HG02571 (cell line): ENCODE measurements around the gene IFI27L1.
A peak's percentile ranks its signal among the peaks of the same experiment; 100 is the strongest.

Experiments
- ATAC-seq: cut with Tn5 transposase; IDR thresholded peaks from one replicate; pipeline ENCODE4 v1.9.1; 2021; ENCODE audit warnings: mild to moderate bottlenecking, moderate library complexity; ENCODE audit not compliant: unreplicated experiment

Gene IFI27L1

GRCh38 chr14:94077823-94078222 lies 3.3 kb upstream of the IFI27L1 start:
- no peak for ATAC-seq

GRCh38 chr14:94079891-94080620 lies 1.1 kb upstream of the IFI27L1 start:
- ATAC-seq = no peak

GRCh38 chr14:94081386-94081820 lies 293 bp downstream of the IFI27L1 start:
- ATAC-seq = peak; percentile 19

GRCh38 chr14:94087891-94088290 lies 6.8 kb downstream of the IFI27L1 start:
- ATAC-seq = no peak

GRCh38 chr14:94088516-94088915 lies 7.4 kb downstream of the IFI27L1 start:
- ATAC-seq = no peak

- ATAC-seq = no peak
Measured at GRCh38 chr14:94089479-94089878, 8.4 kb downstream of the IFI27L1 start.

GRCh38 chr14:94093418-94093817 lies 12.3 kb downstream of the IFI27L1 start:
- no peak for ATAC-seq

GRCh38 chr14:94097091-94097490 lies 16.0 kb downstream of the IFI27L1 start:
- ATAC-seq = no peak

- ATAC-seq = no peak
Measured at GRCh38 chr14:94098326-94098992, 17.3 kb downstream of the IFI27L1 start.

GRCh38 chr14:94099006-94099405 lies 17.9 kb downstream of the IFI27L1 start:
- ATAC-seq = no peak

- no peak for ATAC-seq
Measured at GRCh38 chr14:94100847-94101246, 19.7 kb downstream of the IFI27L1 start.

GRCh38 chr14:94101748-94102147 lies 20.6 kb downstream of the IFI27L1 start:
- ATAC-seq = no peak

GRCh38 chr14:94102768-94103482 lies 21.8 kb downstream of the IFI27L1 start:
- ATAC-seq = no peak

GRCh38 chr14:94103554-94104150 lies 22.5 kb downstream of the IFI27L1 start:
- no peak for ATAC-seq

GRCh38 chr14:94104731-94105130 lies 23.6 kb downstream of the IFI27L1 start:
- ATAC-seq = no peak

- no peak for ATAC-seq
Measured at GRCh38 chr14:94109915-94110250, 28.8 kb downstream of the IFI27L1 start.

- ATAC-seq = no peak
Measured at GRCh38 chr14:94110552-94111181, 29.6 kb downstream of the IFI27L1 start, which contains the start of gene IFI27. IFI27 (plus strand) TSS chr14:94110736.

- ATAC-seq = no peak
Measured at GRCh38 chr14:94111276-94112095, 30.4 kb downstream of the IFI27L1 start.

- no peak for ATAC-seq
Measured at GRCh38 chr14:94112513-94113063, 31.5 kb downstream of the IFI27L1 start.

- no peak for ATAC-seq
Measured at GRCh38 chr14:94113073-94113472, 32.0 kb downstream of the IFI27L1 start.
